RCC 7860 (cell line): ENCODE measurements around the gene TMEM18.

Source experiments
- DNase-seq: peaks from one replicate; pipeline ENCODE4 v3.0.0-alpha.2; 2015; ENCODE audit warnings: low spot score
- FAIRE-seq: peaks from 2 replicates; lab custom pipeline; 2012; peaks lifted over from hg19 to GRCh38; lab: Jason Lieb, UNC

Gene TMEM18

GRCh38 chr2:673615-674320, 3.4 kb downstream of the TMEM18 start:
- FAIRE-seq (no peak), DNase-seq (peak; percentile 37)

GRCh38 chr2:673016-673415, 4.2 kb downstream of the TMEM18 start:
- no peak for DNase-seq
- no peak for FAIRE-seq

GRCh38 chr2:672606-672905, 4.7 kb downstream of the TMEM18 start:
- no peak for FAIRE-seq

GRCh38 chr2:671787-672605, 5.2 kb downstream of the TMEM18 start:
- DNase-seq = no peak
- FAIRE-seq = no peak

More at GRCh38 chr2:672606-672905, 4.7 kb downstream of the TMEM18 start:
- DNase-seq = no peak

GRCh38 chr2:671072-671471, 6.1 kb downstream of the TMEM18 start:
- no peak for FAIRE-seq
- DNase-seq = no peak

GRCh38 chr2:670637-671036, 6.6 kb downstream of the TMEM18 start:
- FAIRE-seq (no peak), DNase-seq (no peak)

- FAIRE-seq (no peak), DNase-seq (peak; percentile 17)
Measured at GRCh38 chr2:669323-669722, 7.9 kb downstream of the TMEM18 start.

GRCh38 chr2:668000-668398, 9.2 kb downstream of the TMEM18 start:
- DNase-seq (no peak), FAIRE-seq (no peak)

- peak; percentile 79 for FAIRE-seq
- peak; percentile 36 for DNase-seq
Measured at GRCh38 chr2:667332-667999, 9.7 kb downstream of the TMEM18 start.

GRCh38 chr2:666441-666840, 10.8 kb downstream of the TMEM18 start:
- DNase-seq (no peak), FAIRE-seq (no peak)

GRCh38 chr2:665340-666073, 11.7 kb downstream of the TMEM18 start:
- no peak for FAIRE-seq
- DNase-seq = no peak

GRCh38 chr2:664063-664462, 13.1 kb downstream of the TMEM18 start:
- FAIRE-seq (no peak), DNase-seq (no peak)

GRCh38 chr2:663221-663620, 14.0 kb downstream of the TMEM18 start:
- FAIRE-seq (no peak), DNase-seq (no peak)

- FAIRE-seq (no peak), DNase-seq (no peak)
Measured at GRCh38 chr2:661360-661635, 15.9 kb downstream of the TMEM18 start.

GRCh38 chr2:660586-661359, 16.4 kb downstream of the TMEM18 start:
- no peak for DNase-seq

GRCh38 chr2:660029-660428, 17.2 kb downstream of the TMEM18 start:
- no peak for FAIRE-seq
- DNase-seq = no peak

More at GRCh38 chr2:660586-661359, 16.4 kb downstream of the TMEM18 start:
- FAIRE-seq = no peak

GRCh38 chr2:658426-658825, 18.8 kb downstream of the TMEM18 start:
- FAIRE-seq = no peak
- no peak for DNase-seq

GRCh38 chr2:657766-658165, 19.4 kb downstream of the TMEM18 start:
- FAIRE-seq (no peak), DNase-seq (no peak)

- FAIRE-seq = no peak
- DNase-seq = no peak
Measured at GRCh38 chr2:656676-657075, 20.5 kb downstream of the TMEM18 start.

GRCh38 chr2:655626-656025, 21.6 kb downstream of the TMEM18 start:
- DNase-seq (no peak), FAIRE-seq (no peak)

GRCh38 chr2:654896-655295, 22.3 kb downstream of the TMEM18 start:
- FAIRE-seq (no peak), DNase-seq (no peak)
